ENCODE data around the gene SNHG17. TPM values are rescaled to one million over a fixed set of nuclear protein-coding genes. Genes with fewer than 3 reads are reported as not detected.
A peak's percentile ranks its signal among the peaks of the same experiment; 100 is the strongest.

Gene SNHG17
- total RNA-seq (10 to 100 TPM; 12.8 to 21.0 (median 16.3) TPM), polyA plus RNA-seq (10 to 100 TPM; 36.8 to 38.7 TPM)

DNA sequence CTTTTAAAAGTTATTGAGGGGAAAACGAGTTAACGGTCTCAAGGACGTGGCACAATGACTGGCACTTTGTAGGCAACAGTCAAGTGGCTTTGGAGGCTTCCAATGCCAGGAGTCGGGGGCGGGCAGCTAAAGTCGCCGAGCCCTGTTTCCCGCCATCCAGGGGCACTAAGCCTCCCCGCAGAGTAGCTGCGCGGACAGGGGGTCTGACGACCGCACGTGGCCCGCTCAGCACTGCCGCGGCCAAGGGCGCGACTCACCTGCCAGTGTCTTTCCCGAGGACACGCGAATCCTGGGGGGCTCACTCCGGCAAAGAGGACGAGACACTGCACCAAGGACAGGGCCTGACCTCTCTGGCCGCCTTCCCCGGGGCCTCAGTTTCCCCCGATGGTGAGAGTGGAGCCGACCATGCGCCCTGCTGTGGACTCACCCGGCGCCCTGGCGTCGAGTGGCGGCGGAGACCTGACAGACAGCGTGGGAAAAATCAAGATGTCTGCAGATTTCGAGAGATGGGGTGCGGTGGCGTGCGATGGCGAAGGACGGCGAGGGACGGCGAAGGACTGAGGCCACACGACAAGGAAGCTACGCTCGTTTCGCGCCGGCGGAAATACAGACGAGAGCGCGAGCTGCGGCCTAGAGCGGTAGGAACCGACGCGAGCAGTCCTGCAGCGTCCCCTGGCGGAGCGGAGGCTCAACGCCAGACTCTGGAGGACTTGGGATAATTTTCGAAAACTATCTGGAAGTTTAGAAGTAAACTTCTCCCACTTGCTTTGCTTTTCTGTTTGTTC is at the start of gene SNHG17:
Gene SNHG17, minus strand, starts transcription at position 559 of the 785 bp plus-strand sequence.
- DNase-seq (peak; percentile 83 to 96 (median 90)), ATAC-seq (peak; percentile 94 to 98 (median 96)), FAIRE-seq (no peak)
- H3K4me1 ChIP-seq, result no peaks in the 10 kb centered on the region
- H3K36me3 ChIP-seq, result peaks cover 2 to 27% (median 26%) of the 10 kb centered on the region in 3 donors
- 1% methylated on average over 65 of the region's 65 CpGs for WGBS, 2 donors
- H3K27me3 ChIP-seq, result no peaks in the 10 kb centered on the region
- H3K27ac ChIP-seq, result peak within 1 kb of the TSS; percentile 43 to 66 (median 62)
- H3K4me3 ChIP-seq, result peak within 1 kb of the TSS; percentile 63 to 90 (median 68)
- intact Hi-C loops (cut with DNase I), result no loop called here
- TF ChIP-seq, protein P1, sequence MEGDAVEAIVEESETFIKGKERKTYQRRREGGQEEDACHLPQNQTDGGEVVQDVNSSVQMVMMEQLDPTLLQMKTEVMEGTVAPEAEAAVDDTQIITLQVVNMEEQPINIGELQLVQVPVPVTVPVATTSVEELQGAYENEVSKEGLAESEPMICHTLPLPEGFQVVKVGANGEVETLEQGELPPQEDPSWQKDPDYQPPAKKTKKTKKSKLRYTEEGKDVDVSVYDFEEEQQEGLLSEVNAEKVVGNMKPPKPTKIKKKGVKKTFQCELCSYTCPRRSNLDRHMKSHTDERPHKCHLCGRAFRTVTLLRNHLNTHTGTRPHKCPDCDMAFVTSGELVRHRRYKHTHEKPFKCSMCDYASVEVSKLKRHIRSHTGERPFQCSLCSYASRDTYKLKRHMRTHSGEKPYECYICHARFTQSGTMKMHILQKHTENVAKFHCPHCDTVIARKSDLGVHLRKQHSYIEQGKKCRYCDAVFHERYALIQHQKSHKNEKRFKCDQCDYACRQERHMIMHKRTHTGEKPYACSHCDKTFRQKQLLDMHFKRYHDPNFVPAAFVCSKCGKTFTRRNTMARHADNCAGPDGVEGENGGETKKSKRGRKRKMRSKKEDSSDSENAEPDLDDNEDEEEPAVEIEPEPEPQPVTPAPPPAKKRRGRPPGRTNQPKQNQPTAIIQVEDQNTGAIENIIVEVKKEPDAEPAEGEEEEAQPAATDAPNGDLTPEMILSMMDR (IDR thresholded peaks at IDR 0.05), result peak; percentile 98 to 100 (median 100)
- no peaks in the 10 kb centered on the region for H3K9me3 ChIP-seq

DNA sequence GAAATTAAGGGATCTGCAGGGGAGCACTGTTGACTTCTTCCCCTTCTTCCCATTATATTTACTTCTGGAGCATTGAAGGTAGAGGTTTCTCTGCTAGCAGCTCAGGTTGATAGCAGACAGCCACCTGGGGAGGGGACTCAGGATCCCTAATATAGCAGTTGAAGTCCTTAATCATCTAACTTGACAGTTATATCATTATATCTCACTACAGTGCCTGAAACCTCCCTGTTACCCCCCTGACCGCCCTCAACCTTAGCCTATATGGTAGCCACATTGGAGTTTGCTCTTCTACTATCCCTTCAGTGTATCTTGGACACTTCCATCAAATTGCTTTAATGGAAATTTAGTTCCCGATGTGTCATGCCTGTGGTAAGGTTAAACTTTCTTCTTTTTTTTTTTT is 44.5 kb upstream of the SNHG17 start:
- Histone ChIP-seq H3K27me3 (no peaks in the 10 kb centered on the region), H3K36me3 (no peaks in the 10 kb centered on the region), H3K27ac (no peak overlapping the region), H3K9me3 (no peaks in the 10 kb centered on the region), H3K4me3 (no peak overlapping the region), H3K4me1 (peaks cover 0 to 10% (median 6%) of the 10 kb centered on the region in 3 donors)
- DNase-seq (no peak), ATAC-seq (no peak), FAIRE-seq (no peak)
- 90 to 93% methylated on average over 2 of the region's 2 CpGs for WGBS, 2 donors
- intact Hi-C loops (cut with DNase I), result no loop called here
- TF ChIP-seq, protein P1 (IDR thresholded peaks at IDR 0.05), result no peak

DNA sequence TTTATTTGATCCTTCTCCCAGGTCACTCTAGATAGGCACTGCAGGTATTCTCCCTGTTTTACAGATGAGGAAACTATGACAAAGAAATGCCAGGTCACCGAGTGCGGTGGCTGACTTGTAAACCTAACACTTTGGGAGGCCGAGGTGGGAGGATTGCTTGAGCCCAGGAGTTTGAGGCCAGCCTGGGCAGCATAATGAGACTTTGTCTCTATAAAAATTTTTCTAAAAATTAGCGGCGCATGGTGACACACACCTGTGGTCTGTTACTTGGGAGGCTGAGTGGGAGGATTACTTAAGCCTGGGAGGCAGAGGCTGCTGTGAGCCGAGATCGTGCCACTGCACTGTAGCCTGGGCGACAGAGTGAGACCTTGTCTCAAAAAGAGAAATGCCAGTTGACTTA is 42.6 kb upstream of the SNHG17 start:
- Histone ChIP-seq H3K27ac (no peak overlapping the region), H3K4me3 (no peak overlapping the region), H3K4me1 (peaks cover 8 to 21% (median 17%) of the 10 kb centered on the region in 3 donors), H3K27me3 (no peaks in the 10 kb centered on the region), H3K36me3 (no peaks in the 10 kb centered on the region), H3K9me3 (no peaks in the 10 kb centered on the region)
- intact Hi-C loops (cut with DNase I), result no loop called here
- ATAC-seq, result no peak
- TF ChIP-seq, protein P1 (IDR thresholded peaks at IDR 0.05), result no peak
- no peak for DNase-seq
- no peak for FAIRE-seq
- WGBS, 2 donors, result 97 to 98% methylated on average over 8 of the region's 8 CpGs

DNA sequence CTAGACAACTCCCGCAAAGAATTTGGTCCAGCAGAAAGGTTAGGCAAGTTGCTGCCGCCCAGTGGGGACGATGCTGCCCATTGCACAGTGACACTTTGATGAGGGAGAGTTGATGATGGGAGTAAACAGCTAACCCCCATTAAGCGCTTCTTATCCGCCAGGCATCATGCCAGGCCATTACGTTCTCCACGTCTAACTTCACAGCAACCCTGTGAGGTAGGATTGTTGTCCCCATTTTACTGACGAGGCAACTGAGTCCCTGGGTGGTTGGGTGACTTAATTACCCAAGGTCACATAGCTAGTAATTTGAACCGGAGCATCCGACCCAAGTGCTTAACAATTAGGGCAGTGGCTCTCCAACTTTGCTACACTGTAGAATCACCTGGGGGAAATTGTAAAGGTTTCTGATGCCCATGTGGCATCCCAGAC is 38.3 kb upstream of the SNHG17 start:
- WGBS, 2 donors, result 2 to 3% methylated on average over 10 of the region's 10 CpGs
- FAIRE-seq (no peak), ATAC-seq (no peak), DNase-seq (peak in 1 of 6 donors; percentile 39)
- intact Hi-C loops (cut with DNase I), result no loop called here
- TF ChIP-seq, protein P1 (IDR thresholded peaks at IDR 0.05), result no peak
- Histone ChIP-seq H3K9me3 (no peaks in the 10 kb centered on the region), H3K36me3 (no peaks in the 10 kb centered on the region), H3K27ac (peak overlapping the region; percentile 82 to 93 (median 85)), H3K4me1 (peaks cover 8 to 21% (median 17%) of the 10 kb centered on the region in 3 donors), H3K4me3 (peak overlapping the region; percentile 69 to 91 (median 78)), H3K27me3 (no peaks in the 10 kb centered on the region)

Measured in pancreas (tissue), 10 donors.